Central memory CD8-positive, alpha-beta T cell (primary cell): ENCODE data around the gene TLR8.

Source experiments
- ATAC-seq: fragments of 150-1000 bp; cut with Tn5 transposase; replicated peaks from 2 replicates; pipeline ENCODE4 v1.10.0; 2022; ENCODE audit warnings: mild to moderate bottlenecking, moderate FRiP score, moderate number of reproducible peaks; ENCODE audit not compliant: poor library complexity, severe bottlenecking; ENCODE audit errors: extremely low read depth
- DNase-seq, 2 donors: peaks; one replicate each; pipeline ENCODE4 v3.0.0; 2021; ENCODE audit warnings: low spot score in 2 of 2
- H3K27ac Mint-ChIP-seq: one replicate; pipeline ENCODE4 v1.8.0; 2022; ENCODE audit warnings: low read depth, mild to moderate bottlenecking, moderate library complexity, mixed read lengths
- H3K27me3 Mint-ChIP-seq: one replicate; pipeline ENCODE4 v1.8.0; 2022; ENCODE audit warnings: mixed read lengths
- H3K36me3 Mint-ChIP-seq: one replicate; pipeline ENCODE4 v1.8.0; 2022; ENCODE audit warnings: mild to moderate bottlenecking, moderate library complexity, mixed read lengths; ENCODE audit not compliant: insufficient read depth
- H3K4me1 Mint-ChIP-seq: one replicate; pipeline ENCODE4 v1.8.0; 2022; ENCODE audit warnings: mixed read lengths
- H3K4me3 Mint-ChIP-seq: one replicate; pipeline ENCODE4 v1.8.0; 2022; ENCODE audit warnings: mild to moderate bottlenecking, moderate library complexity, mixed read lengths
- H3K9me3 Mint-ChIP-seq: one replicate; pipeline ENCODE4 v1.8.0; 2022; ENCODE audit warnings: mixed read lengths

Gene TLR8

DNA sequence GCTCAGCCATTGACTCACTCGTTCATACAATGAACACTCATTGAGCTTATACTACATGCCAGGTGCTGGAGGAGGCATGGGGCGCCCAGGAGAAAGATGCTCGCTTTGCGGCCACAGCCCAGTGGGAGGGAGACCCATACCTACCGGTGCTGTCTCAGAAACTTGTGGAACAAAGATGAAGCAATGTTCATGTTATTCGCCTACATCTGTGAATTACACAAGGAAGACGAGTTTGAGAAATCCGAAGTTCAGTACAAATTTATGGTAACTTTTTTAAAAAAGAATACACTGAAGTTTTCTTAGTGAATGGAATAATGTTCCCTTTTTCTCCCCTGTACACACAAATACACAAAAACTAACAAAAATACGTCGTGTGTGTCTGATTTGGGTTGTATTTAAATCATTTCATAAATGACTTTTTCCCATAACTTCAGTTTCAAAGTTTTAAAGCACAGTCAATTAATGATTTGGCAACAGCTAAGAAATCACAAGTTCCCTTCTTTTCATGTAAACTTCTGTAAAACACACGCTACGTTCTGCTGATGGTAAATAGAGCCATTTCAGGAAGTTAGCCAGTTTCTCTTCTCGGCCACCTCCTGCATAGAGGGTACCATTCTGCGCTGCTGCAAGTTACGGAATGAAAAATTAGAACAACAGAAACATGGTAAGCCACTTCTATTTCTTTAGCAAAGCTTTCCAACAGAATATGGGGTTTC lies at the start of gene TLR8:
TSS of gene TLR8 (plus strand) at position 575 of the 716 bp plus-strand sequence. CDS start at position 662, 87 bp downstream.
- Mint-ChIP-seq H3K36me3 (no peaks in the 10 kb centered on the region), H3K4me1 (peaks cover 8% of the 10 kb centered on the region), H3K4me3 (no peak within 1 kb of the TSS), H3K27me3 (no peaks in the 10 kb centered on the region), H3K27ac (no peak within 1 kb of the TSS), H3K9me3 (no peaks in the 10 kb centered on the region)
- DNase-seq (no peak), ATAC-seq (no peak)

DNA sequence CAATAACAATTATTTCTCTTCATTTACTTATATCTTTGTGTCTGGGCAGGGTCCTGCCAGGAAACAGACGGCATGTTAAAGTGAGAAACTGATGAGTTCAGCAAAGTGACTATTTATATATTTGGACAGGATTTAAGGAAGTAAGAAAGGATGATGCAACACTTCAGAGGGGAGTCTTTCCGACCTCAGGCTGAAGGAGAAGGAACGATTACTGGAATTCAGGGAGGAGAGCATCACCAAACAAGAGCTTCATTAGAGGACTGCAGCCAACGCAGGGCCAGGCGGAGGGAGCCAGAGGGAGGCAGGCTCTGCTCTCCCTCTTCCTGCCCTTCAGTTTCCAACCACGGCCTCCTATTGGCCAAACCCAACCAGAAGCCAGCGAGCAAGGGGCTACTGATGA lies 41.1 kb upstream of the TLR8 start:
- H3K27ac Mint-ChIP-seq, result no peak overlapping the region
- no peak for DNase-seq
- H3K4me3 Mint-ChIP-seq, result no peak overlapping the region
- H3K36me3 Mint-ChIP-seq, result no peaks in the 10 kb centered on the region
- ATAC-seq, result no peak
- H3K9me3 Mint-ChIP-seq, result no peaks in the 10 kb centered on the region
- no peaks in the 10 kb centered on the region for H3K4me1 Mint-ChIP-seq
- no peaks in the 10 kb centered on the region for H3K27me3 Mint-ChIP-seq

DNA sequence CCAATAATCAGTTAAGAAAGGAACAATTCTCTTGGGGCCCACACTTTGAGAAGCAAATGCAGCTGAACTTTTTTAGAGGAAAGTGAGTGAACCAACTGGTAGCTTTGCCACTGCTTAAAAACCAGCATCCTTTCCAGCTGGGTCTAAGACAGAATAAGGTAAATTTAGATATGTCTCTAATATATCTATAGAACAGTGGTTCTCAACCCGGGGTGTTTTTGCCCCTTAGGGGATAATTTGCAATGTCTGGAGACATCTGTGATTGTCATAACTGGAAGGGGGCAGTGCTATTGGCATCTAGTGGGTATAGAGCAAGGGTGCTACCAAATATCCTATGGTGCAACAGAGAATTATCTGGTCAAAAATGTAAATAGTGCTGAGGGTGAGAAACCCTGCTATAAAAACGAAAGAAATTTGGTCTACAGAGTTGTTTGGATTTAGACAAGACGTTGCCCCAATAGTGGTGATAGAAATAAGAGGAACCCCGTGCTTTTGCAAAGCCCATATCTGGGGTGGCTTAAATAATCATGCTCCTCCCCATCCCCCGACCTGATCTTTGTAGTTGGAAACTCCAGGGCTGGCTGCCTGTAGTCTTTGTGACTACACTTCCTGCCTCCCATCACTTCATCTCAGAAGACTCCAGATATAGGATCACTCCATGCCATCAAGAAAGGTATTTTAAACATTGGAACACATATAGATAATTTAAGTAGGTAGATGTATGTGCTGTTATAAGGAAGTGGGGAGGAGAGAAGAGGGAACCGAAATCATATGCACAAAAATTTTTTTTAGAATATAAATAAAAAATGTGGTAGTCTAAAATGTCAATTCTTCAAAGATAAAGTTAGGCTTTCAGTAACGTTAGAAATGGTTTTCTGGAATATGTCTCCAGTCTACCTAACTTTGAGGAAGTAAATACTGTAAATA lies 39.7 kb upstream of the TLR8 start, which contains the start of gene TLR7:
TSS of gene TLR7 (plus strand) at position 622 of the 927 bp plus-strand sequence. CDS start 507 bp downstream, outside the sequence.
- Mint-ChIP-seq H3K4me3 (no peak within 1 kb of the TSS), H3K9me3 (no peaks in the 10 kb centered on the region), H3K36me3 (no peaks in the 10 kb centered on the region), H3K27ac (no peak within 1 kb of the TSS), H3K4me1 (no peaks in the 10 kb centered on the region), H3K27me3 (no peaks in the 10 kb centered on the region)
- DNase-seq, result no peak
- no peak for ATAC-seq

DNA sequence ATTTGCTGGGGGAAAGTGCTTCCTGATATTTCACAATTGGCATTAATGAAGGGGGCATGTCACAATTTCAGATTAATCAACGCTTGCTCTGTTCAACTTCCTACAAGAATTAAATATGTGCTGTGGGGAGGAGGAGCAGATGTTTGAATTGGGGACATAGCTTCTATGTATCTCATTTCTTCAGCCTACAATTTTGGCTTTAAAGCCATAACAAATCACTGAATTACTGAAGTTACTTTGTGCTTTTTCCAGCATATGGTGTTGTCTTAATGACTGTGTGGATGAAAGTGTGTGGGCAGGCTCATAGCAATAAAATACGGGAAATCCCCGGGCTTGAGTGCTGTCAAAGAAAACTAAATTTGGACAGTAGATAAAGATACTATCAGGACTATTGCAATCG lies 38.7 kb upstream of the TLR8 start:
- no peak overlapping the region for H3K27ac Mint-ChIP-seq
- ATAC-seq (no peak), DNase-seq (no peak)
- no peaks in the 10 kb centered on the region for H3K9me3 Mint-ChIP-seq
- no peaks in the 10 kb centered on the region for H3K27me3 Mint-ChIP-seq
- no peaks in the 10 kb centered on the region for H3K4me1 Mint-ChIP-seq
- H3K36me3 Mint-ChIP-seq, result no peaks in the 10 kb centered on the region
- H3K4me3 Mint-ChIP-seq, result no peak overlapping the region

DNA sequence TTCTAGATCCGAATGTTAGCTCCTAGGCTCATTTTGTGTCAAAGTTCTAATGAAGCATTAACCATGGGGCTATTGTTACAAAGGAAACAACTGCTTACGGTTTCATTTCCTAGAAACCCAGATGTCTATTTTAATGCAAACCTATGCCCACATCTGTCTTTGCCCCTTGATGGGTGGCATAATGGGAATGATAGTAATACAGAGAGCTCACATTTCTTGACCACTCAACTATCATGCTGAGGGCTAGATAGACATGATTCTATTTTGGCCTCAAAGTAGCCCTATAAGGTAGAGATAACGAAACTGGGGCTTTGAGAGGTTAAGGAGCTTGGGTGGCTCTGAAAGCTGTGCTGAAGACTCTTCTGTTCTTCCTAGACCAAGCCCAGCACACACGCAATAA lies 37.7 kb upstream of the TLR8 start:
- Mint-ChIP-seq H3K9me3 (no peaks in the 10 kb centered on the region), H3K4me1 (no peaks in the 10 kb centered on the region), H3K4me3 (no peak overlapping the region), H3K36me3 (no peaks in the 10 kb centered on the region), H3K27ac (no peak overlapping the region), H3K27me3 (no peaks in the 10 kb centered on the region)
- no peak for DNase-seq
- ATAC-seq, result no peak

DNA sequence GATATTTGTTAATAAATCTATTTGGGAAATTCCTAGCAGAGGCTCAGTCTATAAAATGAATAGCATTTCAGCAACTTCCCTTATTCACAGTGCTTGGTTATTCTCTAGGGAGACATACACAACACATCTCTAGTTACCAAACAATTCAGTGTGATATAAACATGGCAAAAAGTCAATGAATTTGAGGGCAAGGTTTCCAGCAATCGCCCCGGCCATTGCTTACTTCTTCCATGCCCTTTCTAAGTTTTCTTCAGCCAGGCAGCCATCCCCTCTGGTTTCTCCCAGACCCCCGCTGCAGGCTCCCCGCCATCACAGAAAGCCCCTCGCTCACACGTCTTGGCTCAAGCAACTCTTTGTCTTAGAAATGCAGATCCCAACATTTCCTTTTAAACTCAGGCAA lies 35.2 kb upstream of the TLR8 start:
- no peak overlapping the region for H3K27ac Mint-ChIP-seq
- H3K9me3 Mint-ChIP-seq, result no peaks in the 10 kb centered on the region

DNA sequence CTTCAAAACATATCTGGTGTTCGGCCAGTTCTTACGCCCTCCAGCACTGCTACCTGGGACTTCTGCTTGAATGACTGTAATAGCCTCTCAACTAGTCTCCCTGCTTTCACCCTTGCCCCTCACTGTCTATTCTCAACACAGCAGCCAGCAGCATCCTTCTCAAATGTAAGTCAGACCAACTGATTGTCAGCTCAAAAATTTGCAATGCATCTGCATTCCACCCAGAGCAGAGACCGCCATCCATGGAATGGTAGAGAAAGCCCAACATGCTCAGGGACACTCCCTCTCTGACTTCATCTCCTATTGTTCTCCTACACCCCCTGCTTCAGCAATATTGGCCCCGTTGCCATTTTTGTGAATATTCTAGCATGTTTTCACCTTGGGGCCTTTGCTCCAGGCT lies 33.7 kb upstream of the TLR8 start:
- Mint-ChIP-seq H3K36me3 (no peaks in the 10 kb centered on the region), H3K27ac (no peak overlapping the region), H3K4me3 (no peak overlapping the region), H3K27me3 (no peaks in the 10 kb centered on the region), H3K4me1 (no peaks in the 10 kb centered on the region), H3K9me3 (no peaks in the 10 kb centered on the region)
- no peak for ATAC-seq
- no peak for DNase-seq

More for the DNA sequence above, 35.2 kb upstream of the TLR8 start:
- Mint-ChIP-seq H3K4me1 (no peaks in the 10 kb centered on the region), H3K27me3 (no peaks in the 10 kb centered on the region), H3K4me3 (no peak overlapping the region), H3K36me3 (no peaks in the 10 kb centered on the region)
- ATAC-seq, result no peak
- no peak for DNase-seq

DNA sequence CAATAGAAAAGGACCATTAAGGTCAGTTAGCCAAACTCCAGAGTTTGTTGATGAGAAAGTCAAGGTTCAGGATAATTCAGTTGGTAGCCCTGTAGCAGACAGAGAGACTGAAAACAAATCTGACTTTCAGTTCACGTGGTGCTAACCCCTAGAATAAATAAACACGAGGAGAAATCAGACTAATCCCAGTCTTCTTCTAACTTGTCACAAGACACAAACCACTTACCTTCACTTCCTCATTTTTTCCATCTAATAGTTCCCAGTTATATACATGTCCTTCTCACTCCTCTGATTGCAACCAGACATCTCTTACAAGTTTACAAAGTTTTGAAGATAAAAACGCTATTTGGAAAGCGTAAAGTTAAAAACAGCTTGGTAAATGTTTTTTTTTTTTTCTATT lies 31.8 kb upstream of the TLR8 start:
- ATAC-seq (no peak), DNase-seq (no peak)
- Mint-ChIP-seq H3K36me3 (no peaks in the 10 kb centered on the region), H3K9me3 (no peaks in the 10 kb centered on the region), H3K27me3 (no peaks in the 10 kb centered on the region), H3K27ac (no peak overlapping the region), H3K4me3 (no peak overlapping the region), H3K4me1 (no peaks in the 10 kb centered on the region)

DNA sequence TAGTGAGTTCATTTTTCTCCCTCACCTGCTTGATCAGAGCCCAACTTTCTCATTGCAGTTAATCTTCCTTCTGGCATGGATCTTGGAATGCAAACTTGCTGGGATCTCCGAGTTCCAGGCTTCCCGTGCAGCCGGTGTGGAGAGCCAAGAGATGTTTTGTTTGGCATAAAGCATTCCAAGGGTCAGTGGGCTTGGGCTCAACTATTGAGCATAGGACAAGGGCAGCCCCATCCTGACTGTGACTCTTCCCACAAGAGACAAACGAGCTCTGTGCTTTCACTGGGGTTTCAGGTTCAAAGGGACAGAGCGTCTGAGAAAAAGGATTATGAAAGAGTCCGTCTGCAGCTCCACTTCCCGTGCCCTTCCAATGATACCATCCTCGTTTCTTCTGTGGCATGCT lies 29.0 kb upstream of the TLR8 start:
- ATAC-seq, result no peak
- no peaks in the 10 kb centered on the region for H3K36me3 Mint-ChIP-seq
- DNase-seq, result no peak
- H3K4me1 Mint-ChIP-seq, result no peaks in the 10 kb centered on the region
- no peak overlapping the region for H3K27ac Mint-ChIP-seq
- no peak overlapping the region for H3K4me3 Mint-ChIP-seq
- no peaks in the 10 kb centered on the region for H3K9me3 Mint-ChIP-seq
- H3K27me3 Mint-ChIP-seq, result peaks cover 3% of the 10 kb centered on the region

DNA sequence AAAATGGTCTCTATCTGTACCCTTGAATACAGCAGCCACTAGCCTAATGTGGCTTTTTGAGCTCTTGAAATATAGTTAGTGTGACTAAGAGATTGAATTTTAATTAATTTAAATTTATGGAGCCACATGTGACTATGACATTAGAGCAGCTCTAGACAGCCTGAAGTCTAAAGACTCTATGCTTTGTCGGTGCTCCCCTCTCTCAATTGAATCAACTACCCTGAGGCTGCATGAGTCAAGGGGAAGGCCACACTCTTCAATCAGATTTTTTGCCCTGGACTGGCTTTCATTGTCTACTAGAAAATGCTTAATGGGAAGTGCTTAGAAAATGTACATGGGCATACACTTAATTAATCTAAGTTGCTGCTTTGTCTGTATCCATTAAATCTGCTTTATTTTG lies 27.9 kb upstream of the TLR8 start:
- no peak for DNase-seq
- H3K27me3 Mint-ChIP-seq, result peaks cover 15% of the 10 kb centered on the region
- no peak overlapping the region for H3K4me3 Mint-ChIP-seq
- H3K9me3 Mint-ChIP-seq, result no peaks in the 10 kb centered on the region
- no peak for ATAC-seq
- H3K27ac Mint-ChIP-seq, result no peak overlapping the region
- no peaks in the 10 kb centered on the region for H3K36me3 Mint-ChIP-seq
- H3K4me1 Mint-ChIP-seq, result no peaks in the 10 kb centered on the region

DNA sequence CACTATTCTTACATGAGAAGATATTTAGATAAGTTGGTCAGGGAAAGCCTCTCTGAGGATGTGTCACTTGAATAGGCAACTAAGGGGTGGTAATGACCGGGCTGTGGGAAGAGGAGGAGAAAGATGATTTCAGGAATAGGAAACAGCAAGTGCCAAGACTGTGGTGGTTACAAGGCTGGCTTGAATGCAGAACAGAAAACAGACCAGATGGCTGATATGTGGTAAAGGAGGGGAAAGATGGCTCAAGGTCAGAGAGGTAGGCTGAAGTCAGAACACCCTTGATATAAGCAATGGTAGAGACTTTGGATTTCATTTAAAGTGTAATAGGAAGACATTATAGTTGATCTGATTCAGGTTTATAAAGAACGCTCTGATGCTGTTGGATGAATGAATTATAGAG lies 24.5 kb upstream of the TLR8 start:
- no peak overlapping the region for H3K4me3 Mint-ChIP-seq
- peaks cover 19% of the 10 kb centered on the region for H3K27me3 Mint-ChIP-seq
- DNase-seq, result no peak
- H3K27ac Mint-ChIP-seq, result no peak overlapping the region
- H3K4me1 Mint-ChIP-seq, result no peaks in the 10 kb centered on the region
- no peaks in the 10 kb centered on the region for H3K9me3 Mint-ChIP-seq
- no peak for ATAC-seq
- no peaks in the 10 kb centered on the region for H3K36me3 Mint-ChIP-seq

DNA sequence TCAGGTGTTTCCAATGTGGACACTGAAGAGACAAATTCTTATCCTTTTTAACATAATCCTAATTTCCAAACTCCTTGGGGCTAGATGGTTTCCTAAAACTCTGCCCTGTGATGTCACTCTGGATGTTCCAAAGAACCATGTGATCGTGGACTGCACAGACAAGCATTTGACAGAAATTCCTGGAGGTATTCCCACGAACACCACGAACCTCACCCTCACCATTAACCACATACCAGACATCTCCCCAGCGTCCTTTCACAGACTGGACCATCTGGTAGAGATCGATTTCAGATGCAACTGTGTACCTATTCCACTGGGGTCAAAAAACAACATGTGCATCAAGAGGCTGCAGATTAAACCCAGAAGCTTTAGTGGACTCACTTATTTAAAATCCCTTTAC lies 20.9 kb upstream of the TLR8 start:
- no peak overlapping the region for H3K27ac Mint-ChIP-seq
- H3K9me3 Mint-ChIP-seq, result no peaks in the 10 kb centered on the region
- no peak for ATAC-seq
- H3K36me3 Mint-ChIP-seq, result peaks cover 2% of the 10 kb centered on the region
- peaks cover 19% of the 10 kb centered on the region for H3K27me3 Mint-ChIP-seq
- DNase-seq, result no peak
- H3K4me3 Mint-ChIP-seq, result no peak overlapping the region
- H3K4me1 Mint-ChIP-seq, result no peaks in the 10 kb centered on the region

DNA sequence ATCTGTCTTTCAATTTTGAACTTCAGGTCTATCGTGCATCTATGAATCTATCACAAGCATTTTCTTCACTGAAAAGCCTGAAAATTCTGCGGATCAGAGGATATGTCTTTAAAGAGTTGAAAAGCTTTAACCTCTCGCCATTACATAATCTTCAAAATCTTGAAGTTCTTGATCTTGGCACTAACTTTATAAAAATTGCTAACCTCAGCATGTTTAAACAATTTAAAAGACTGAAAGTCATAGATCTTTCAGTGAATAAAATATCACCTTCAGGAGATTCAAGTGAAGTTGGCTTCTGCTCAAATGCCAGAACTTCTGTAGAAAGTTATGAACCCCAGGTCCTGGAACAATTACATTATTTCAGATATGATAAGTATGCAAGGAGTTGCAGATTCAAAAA lies 19.9 kb upstream of the TLR8 start:
- H3K36me3 Mint-ChIP-seq, result peaks cover 2% of the 10 kb centered on the region
- peaks cover 19% of the 10 kb centered on the region for H3K27me3 Mint-ChIP-seq
- ATAC-seq (no peak), DNase-seq (no peak)
- H3K27ac Mint-ChIP-seq, result no peak overlapping the region
- H3K9me3 Mint-ChIP-seq, result no peaks in the 10 kb centered on the region
- no peak overlapping the region for H3K4me3 Mint-ChIP-seq
- no peaks in the 10 kb centered on the region for H3K4me1 Mint-ChIP-seq
